ENCODE results near the gene CFDP1.

DNA sequence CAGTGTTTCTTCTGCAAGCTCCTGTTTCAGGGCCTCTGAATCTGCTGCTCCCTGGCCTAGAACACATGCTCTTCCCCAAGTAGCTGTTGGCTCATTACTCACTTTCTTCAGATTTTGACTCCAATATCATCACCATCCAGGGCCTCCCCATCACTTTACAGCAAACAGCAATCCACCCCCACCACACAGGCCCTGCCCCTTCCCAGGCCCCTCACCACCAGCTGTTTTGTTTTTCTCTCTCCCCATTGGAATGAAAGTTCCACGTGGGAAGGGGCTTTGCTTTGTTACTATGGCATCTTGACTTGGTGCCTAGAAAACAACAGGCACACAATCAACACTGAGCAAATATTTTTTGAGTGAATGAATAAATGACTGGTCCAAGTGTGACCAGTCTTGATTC is 27.1 kb upstream of the CFDP1 start:
- TF ChIP-seq, protein P1, sequence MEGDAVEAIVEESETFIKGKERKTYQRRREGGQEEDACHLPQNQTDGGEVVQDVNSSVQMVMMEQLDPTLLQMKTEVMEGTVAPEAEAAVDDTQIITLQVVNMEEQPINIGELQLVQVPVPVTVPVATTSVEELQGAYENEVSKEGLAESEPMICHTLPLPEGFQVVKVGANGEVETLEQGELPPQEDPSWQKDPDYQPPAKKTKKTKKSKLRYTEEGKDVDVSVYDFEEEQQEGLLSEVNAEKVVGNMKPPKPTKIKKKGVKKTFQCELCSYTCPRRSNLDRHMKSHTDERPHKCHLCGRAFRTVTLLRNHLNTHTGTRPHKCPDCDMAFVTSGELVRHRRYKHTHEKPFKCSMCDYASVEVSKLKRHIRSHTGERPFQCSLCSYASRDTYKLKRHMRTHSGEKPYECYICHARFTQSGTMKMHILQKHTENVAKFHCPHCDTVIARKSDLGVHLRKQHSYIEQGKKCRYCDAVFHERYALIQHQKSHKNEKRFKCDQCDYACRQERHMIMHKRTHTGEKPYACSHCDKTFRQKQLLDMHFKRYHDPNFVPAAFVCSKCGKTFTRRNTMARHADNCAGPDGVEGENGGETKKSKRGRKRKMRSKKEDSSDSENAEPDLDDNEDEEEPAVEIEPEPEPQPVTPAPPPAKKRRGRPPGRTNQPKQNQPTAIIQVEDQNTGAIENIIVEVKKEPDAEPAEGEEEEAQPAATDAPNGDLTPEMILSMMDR (IDR thresholded peaks at IDR 0.05), result no peak
- no peak for TF ChIP-seq POLR2AphosphoS5 (IDR thresholded peaks at IDR 0.05)
- no peak for TF ChIP-seq EP300 (IDR thresholded peaks at IDR 0.05)
- no peak for TF ChIP-seq POLR2A (IDR thresholded peaks at IDR 0.05)

All from suprapubic skin (tissue), 4 donors.